ENCODE measurements around the gene PDE2A.

DNA sequence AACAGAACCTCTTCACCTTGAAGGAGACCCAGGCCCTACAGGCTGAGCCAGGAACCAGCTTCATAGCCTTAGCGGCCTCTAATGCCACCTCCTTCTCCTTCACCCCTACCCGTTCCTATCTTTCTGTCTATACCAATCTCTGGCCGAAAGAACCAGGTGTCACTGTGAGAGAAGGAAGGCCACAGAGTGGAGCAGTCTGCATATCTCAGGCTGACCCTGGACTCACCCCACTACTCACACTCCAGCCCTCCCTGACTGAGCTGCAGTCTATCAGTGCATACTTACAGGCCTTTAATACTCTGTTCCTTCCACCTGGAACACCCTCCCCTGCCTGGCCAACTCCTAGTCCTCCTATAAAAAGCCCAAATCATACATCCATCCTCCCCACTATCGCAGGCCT, 45.3 kb upstream of the PDE2A start:
- TF ChIP-seq CTCF (IDR thresholded peaks at IDR 0.05; ENCODE audit: insufficient read depth, low read depth, low read length), result no peak
- no peak for TF ChIP-seq EZH2 (IDR thresholded peaks at IDR 0.05; ENCODE audit: insufficient read depth, low read length)

Measured in astrocyte (in vitro differentiated cells and primary cell).